ENCODE results near the gene USP50.
"Not testable (repeated sequence)": the region's sequence is repeated elsewhere in the genome, so short reads cannot be mapped to it uniquely, and the experiment has no call there.

USP50 gene

DNA sequence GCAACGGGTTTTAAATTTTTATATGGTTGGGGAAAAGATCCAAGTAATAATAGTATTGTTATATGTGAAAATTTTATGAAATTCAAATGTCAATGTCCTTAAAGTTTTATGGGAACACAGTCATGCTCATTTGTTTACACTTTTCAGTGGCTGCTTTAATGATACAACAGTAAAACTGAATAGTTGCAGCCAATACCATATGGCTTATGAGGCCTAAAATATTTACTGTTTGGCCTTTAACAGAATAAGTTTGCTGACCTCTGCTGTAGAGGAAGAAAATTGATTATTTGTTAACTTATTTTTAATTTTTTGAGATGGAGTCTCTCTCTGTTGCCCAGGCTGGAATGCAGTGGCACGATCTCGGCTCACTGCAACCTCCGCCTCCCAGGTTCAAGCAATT is 44.7 kb downstream of the USP50 start:
- DNase-seq = no peak

DNA sequence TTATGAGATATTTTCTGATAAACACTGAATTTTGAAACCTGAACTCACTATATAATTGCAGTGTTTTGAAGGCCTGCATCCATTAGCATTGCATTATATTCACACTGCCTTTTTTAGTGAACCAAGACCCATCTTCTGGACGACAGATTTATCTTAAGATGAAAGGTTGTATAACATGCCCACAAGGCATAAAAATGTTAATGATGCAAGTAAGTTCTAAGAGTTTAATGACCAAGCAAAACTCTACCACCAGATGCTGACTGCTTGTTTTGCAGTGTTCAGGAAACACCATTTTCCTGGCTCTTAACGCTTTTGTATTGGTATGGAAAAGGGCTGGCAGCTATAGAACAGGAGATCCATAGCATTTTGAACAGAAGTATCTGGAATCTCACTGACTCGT is 46.1 kb downstream of the USP50 start:
- DNase-seq = no peak

DNA sequence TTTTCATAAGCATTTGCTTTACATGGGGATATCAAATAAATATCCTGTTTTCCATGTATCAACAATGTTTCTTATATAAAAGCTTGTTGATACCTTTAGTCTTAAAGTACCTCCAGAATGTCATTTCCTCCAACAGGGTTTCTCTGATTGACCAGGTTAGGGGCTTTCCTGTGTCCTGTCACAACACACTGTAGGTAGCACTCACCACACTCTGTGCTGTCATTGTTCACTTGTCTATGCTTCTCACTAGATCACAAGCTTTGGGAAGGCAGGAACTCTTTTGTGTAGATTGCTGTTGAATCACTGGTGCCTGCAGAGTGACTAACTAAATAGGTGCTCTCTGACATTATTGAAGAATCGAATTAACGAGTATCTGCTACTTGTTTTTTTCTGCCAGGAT is 49.8 kb downstream of the USP50 start:
- no peak for DNase-seq

DNA sequence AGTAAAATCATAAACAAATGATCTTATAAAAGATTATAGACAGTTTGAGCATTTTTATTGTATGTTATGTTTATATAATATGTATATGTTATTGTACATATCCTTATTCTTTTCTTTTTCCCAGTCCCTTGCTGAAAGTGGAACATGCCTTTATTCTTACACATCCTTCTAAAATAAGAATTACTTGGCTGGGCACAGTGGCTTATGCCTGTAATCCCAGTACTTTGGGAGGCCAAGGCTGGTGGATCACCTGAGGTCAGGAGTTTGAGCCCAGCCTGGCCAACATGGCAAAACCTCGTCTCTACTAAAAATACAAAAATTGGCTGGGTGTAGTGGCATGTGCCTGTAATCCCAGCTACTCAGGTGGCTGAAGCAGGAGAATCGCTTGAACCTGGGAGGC is 51.9 kb downstream of the USP50 start:
- DNase-seq = not testable (repeated sequence)

DNA sequence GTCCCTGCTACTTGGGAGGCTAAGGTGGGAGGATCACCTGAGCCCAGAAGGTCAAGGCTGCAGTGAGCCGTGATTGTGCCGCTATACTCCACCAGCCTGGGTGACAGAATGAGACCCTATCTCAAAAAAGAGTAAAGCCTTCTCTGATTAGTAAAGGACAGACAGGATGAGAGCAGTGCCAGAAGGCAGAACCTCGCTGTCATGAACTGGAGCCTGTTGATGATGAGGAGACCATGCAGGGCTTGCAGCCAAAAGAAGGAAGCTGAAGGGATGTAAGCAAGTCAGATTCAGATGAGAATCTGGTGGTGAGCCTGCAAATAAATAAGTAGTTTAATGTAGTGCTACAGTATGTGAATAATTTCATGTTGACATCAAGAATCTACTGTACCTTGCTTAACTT is 52.8 kb downstream of the USP50 start:
- DNase-seq = no peak

DNA sequence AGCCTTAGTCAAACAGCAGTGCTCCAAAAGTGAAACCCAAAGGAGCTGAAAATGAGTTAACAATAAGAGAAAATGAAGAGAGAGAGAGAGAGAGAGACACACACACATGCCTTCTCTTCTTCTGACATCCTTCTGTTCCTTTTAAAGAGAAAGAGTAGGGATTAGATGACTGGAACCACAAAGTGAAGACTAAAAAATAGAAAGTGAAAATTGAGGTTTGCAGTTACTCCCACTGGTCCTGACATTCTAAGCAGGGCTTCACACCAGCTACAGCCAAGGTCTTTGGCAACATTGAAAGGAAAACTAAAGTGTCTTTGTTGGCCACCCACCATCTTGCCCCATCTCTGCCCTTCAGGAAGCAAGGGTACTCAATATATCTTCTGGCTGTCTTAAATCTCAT is 59.2 kb downstream of the USP50 start:
- no peak for DNase-seq

DNA sequence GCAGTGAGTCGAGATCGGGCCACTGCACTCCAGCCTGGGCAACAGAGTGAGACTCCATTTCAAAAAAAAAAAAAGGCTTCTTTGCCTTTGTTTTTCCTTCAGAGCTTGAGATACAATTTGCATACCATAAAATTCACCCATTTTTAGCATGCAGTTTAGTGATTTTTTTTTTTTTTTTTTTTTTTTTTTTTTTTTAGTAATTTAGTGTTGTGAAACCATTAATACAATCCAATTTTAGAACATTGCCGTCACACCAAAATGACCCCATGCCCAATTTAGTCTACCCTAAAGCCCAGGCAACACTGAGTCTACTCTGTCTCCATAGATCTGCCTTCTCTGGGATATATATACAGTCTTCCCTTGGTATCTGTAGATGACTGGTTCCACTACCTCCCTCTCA is 61.1 kb downstream of the USP50 start:
- DNase-seq = no peak

DNA sequence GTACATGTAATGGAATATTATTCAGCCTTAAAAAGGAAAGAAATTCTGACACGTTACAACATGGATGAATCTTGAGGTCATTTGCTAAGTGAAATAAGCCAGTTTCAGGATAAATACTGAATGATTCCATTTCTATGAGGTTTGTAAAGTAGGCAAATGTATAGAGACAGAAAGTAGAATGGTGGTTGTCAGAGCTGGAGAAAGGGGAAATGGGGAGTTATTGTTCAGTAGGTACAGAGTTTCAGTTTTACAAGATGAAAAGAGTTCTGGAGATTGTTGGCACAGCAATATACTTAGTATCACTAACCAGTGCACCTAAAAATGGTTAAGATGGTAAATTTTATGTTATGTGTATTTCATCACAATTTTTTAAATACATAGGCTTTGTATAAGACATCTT is 61.7 kb downstream of the USP50 start:
- no peak for DNase-seq

DNA sequence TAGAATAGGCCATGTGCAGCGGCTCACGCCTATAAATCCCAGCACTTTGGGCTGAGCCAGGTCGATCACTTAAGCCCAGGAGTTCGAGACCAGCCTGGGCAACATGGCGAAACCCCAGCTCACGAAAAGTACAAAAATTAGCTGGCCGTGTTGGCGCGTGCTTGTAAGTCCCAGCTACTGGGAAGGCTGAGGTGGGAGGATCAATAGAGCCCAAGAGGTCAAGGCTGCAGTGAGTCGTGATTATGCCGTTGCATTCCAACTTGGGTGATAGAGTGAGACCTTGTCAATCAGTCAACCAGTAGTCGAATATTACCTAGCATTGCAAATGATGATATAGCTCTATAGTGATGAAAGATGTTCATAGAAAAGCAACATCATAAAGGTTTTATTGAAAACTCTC is 70.3 kb downstream of the USP50 start:
- no peak for DNase-seq

DNA sequence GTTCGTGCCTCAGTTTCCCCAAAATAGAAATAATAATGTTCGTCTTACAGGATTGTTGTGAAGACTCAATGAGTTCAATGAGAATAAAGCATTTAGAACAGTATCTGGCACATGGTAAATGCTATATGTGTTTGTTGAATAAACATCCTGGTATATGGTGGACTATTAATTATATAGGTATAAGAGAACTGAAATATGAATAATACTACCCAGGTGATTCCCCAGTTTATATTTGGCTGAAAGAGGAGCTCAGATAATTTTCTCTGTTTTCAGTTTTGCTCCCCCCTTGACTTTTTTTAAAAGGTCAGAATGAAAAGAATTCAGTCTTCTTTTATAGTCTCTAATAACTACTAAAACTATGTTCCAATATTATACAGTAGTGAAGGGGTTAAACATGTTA is 75.4 kb downstream of the USP50 start:
- no peak for DNase-seq

DNA sequence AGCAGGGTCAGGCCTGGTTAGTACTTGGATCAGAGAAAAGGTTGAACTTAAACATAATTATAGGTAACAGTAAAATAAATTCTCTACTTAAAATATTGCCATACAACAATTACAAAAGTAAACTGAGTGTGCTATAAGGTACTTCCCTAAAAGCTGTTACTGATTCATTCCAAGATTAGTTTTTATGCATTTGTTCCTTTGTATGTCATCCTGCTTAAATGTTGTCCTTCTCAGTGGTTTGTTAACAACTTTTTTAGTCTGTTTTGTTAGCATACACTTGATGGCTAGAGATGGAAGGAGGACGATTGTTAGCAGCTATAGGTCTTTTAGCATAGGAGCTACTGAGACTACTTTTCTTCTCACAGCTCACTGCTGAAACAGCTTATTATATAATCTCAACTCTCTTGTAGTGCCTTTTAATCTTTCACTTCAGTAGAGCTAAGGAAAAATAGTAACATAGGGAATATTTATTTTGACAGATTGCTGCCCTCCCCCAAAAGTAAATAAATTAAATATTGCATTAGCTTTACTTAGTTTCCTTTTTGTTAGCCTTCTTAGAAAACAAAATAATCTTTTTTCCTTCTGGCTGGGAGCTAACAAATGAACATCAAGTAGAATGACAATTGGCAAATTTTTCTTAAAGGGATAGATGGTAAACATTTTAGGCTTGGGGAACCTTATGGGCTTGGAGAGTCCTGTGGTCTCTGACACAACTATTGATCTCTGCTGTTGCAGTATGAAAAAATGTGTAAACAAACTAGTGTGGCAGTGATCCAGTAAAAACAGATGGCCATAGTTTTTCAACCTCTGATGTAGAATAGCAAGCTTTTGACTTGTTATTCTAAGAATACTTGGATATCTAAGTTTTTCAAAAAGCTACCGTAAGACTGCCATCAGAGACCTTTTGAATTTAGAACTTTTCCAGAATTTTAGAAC is 82.8 kb downstream of the USP50 start:
- DNase-seq = no peak

DNA sequence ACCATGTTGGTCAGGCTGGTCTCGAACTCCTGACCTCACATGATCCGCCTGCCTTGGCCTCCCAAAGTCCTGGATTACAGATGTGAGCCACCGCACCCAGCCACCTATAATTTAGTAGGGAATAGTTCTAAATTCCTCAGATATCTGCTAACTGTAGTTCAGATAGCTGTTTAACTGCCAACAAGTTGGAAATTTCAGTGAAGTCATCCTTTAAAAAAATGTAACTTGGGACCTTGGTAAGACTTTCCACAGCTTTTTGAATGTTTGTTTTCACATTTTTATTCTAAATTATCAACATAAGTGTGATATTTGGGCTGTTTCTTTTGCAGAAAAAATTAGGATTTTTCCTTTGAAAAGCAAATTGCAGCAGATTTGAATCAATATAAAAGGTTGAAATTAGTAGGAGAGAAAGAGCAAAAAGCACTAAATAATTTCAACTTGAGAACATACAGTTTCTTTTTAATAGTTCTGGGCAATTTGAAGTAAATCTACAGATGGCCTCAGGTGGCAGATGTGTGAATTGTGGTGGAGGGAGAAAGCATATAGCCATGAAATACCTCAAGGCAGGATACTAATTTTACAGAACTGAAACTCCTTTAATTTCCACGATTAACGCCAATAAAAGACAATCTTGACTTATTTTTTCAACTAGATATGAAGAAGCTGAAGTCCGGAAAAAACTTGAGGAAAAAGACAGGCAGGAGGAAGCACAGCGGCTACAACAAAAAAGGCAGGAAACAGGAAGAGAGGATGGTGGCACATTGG is 87.9 kb downstream of the USP50 start:
- no peak for DNase-seq

DNA sequence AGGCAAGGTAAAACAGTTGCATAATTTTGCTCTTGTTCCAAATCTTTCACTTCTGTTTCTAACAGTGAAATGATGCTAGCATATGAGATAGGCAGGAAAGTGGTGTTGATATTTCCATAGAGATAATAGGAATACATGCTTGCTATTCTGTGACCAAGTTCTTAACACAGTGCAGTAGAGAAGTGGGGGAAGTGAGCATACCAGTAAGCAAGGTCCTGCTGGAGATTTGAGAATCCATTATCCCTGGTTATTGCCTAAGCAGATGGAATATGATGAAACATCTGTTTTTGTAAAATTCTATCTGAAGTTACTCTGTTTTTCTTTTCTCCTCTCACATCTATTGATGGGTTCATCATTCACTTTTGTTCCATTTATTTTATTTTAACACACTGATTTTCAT is 93.5 kb downstream of the USP50 start:
- no peak for DNase-seq

All from NCI-H2081 treated with DMSO at 0.1 percent for 48 hours (cell line).